ENCODE measurements around the gene IGFBP4. TPM values are rescaled to one million over a fixed set of nuclear protein-coding genes. Genes with fewer than 3 reads are reported as not detected.

The IGFBP4 gene
- total and polyA plus RNA-seq, 10 of the 15 experiments (the other 5 are each of a cell fraction or from before 2014, with no cell fraction given): 2.4 to 22.3 (median 6.6) TPM

DNA sequence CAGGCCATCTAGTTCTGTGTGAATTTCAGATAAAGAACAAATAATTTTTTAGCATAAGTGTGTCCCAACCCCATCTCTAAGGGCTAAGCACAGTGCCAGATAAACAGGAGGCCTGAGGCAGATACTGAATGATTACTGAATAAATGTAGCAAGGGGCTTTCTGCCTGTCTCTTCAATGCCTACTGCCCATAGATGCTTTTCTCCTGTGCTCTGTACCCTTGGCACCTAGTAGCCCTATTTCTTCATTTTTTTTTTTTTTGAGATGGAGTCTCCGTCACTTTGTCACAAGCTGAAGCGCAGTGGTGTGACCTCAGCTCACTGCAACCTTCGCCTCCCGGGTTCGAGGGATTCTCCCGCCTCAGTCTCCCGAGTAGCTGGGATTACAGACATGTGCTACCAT is 25.3 kb downstream of the IGFBP4 start:
- ChIA-PET RAD21 (ENCODE audit: unreplicated experiment) (no interaction called here), SMC1A (ENCODE audit: uncharacterized antibody, unreplicated experiment) (interaction anchor here (1.6 kb wide), 1 partner anchor 18 kb away, joined by 3 read pairs; no protein-coding TSS in a partner anchor), CTCF (interaction anchor here (1.4 to 1.6 kb wide), 2 partner anchors 8 to 25 kb away, joined by 3 to 4 read pairs; no protein-coding TSS in a partner anchor), POLR2A (no interaction called here)
- Histone ChIP-seq H3K4me2 (ENCODE audit: control insufficient read depth, insufficient read depth) (no peak overlapping the region), H2AFZ (ENCODE audit: control insufficient read depth, low read depth, low read length) (no peak overlapping the region), H3K9ac (ENCODE audit: control insufficient read depth, insufficient read depth, low read length) (no peak overlapping the region), H3K27ac (ENCODE audit: control insufficient read depth, insufficient read depth) (no peak overlapping the region), H3K9me3 (replicated peaks; ENCODE audit: control insufficient read depth, insufficient read depth, low read length) (no peaks in the 10 kb centered on the region), H3K79me2 (ENCODE audit: control insufficient read depth, insufficient read depth, low read length) (no peaks in the 10 kb centered on the region), H3K27me3 (replicated peaks in 1 of 2; ENCODE audit: control insufficient read depth in 2 of 2, insufficient read depth in 2 of 2, low read length in 1 of 2) (no peaks in the 10 kb centered on the region), H3K4me3 (no peak overlapping the region), H3K36me3 (ENCODE audit: control insufficient read depth in 2 of 2, insufficient read depth in 2 of 2, low read length in 1 of 2) (no peaks in the 10 kb centered on the region), H3K4me1 (ENCODE audit: control insufficient read depth, insufficient read depth, low read length) (no peaks in the 10 kb centered on the region), H4K20me1 (ENCODE audit: control insufficient read depth, insufficient read depth) (no peaks in the 10 kb centered on the region)
- no peak for ATAC-seq
- DNase-seq (ENCODE audit: low read depth, low spot score): no peak
- in situ Hi-C loops (cut with MboI) (no loop called here), intact Hi-C loops (cut with micrococcal nuclease; ENCODE audit: unreplicated experiment) (no loop called here)
- 50% methylated on average over 7 of the region's 7 CpGs for WGBS (ENCODE audit: insufficient coverage, insufficient replicate concordance, low lambda C conversion rate, missing lambda C conversion rate)
- no TSS peak for BruUV-seq (replicated peaks)
- no peak for FAIRE-seq
- TF ChIP-seq, protein P1, sequence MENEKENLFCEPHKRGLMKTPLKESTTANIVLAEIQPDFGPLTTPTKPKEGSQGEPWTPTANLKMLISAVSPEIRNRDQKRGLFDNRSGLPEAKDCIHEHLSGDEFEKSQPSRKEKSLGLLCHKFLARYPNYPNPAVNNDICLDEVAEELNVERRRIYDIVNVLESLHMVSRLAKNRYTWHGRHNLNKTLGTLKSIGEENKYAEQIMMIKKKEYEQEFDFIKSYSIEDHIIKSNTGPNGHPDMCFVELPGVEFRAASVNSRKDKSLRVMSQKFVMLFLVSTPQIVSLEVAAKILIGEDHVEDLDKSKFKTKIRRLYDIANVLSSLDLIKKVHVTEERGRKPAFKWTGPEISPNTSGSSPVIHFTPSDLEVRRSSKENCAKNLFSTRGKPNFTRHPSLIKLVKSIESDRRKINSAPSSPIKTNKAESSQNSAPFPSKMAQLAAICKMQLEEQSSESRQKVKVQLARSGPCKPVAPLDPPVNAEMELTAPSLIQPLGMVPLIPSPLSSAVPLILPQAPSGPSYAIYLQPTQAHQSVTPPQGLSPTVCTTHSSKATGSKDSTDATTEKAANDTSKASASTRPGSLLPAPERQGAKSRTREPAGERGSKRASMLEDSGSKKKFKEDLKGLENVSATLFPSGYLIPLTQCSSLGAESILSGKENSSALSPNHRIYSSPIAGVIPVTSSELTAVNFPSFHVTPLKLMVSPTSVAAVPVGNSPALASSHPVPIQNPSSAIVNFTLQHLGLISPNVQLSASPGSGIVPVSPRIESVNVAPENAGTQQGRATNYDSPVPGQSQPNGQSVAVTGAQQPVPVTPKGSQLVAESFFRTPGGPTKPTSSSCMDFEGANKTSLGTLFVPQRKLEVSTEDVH (IDR thresholded peaks at IDR 0.05; ENCODE audit: low read depth, partially characterized antibody): no peak
- no peak for TF ChIP-seq ATF7 (IDR thresholded peaks at IDR 0.05; ENCODE audit: low read depth)
- TF ChIP-seq, protein P2, sequence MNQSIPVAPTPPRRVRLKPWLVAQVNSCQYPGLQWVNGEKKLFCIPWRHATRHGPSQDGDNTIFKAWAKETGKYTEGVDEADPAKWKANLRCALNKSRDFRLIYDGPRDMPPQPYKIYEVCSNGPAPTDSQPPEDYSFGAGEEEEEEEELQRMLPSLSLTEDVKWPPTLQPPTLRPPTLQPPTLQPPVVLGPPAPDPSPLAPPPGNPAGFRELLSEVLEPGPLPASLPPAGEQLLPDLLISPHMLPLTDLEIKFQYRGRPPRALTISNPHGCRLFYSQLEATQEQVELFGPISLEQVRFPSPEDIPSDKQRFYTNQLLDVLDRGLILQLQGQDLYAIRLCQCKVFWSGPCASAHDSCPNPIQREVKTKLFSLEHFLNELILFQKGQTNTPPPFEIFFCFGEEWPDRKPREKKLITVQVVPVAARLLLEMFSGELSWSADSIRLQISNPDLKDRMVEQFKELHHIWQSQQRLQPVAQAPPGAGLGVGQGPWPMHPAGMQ (IDR thresholded peaks at IDR 0.05; ENCODE audit: borderline replicate concordance): no peak
- no peak for TF ChIP-seq FOS (IDR thresholded peaks at IDR 0.05; ENCODE audit: borderline replicate concordance, extremely low read depth, insufficient read length)
- TF ChIP-seq, protein P3, sequence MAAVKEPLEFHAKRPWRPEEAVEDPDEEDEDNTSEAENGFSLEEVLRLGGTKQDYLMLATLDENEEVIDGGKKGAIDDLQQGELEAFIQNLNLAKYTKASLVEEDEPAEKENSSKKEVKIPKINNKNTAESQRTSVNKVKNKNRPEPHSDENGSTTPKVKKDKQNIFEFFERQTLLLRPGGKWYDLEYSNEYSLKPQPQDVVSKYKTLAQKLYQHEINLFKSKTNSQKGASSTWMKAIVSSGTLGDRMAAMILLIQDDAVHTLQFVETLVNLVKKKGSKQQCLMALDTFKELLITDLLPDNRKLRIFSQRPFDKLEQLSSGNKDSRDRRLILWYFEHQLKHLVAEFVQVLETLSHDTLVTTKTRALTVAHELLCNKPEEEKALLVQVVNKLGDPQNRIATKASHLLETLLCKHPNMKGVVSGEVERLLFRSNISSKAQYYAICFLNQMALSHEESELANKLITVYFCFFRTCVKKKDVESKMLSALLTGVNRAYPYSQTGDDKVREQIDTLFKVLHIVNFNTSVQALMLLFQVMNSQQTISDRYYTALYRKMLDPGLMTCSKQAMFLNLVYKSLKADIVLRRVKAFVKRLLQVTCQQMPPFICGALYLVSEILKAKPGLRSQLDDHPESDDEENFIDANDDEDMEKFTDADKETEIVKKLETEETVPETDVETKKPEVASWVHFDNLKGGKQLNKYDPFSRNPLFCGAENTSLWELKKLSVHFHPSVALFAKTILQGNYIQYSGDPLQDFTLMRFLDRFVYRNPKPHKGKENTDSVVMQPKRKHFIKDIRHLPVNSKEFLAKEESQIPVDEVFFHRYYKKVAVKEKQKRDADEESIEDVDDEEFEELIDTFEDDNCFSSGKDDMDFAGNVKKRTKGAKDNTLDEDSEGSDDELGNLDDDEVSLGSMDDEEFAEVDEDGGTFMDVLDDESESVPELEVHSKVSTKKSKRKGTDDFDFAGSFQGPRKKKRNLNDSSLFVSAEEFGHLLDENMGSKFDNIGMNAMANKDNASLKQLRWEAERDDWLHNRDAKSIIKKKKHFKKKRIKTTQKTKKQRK (IDR thresholded peaks at IDR 0.05; ENCODE audit: low read depth, low read length): no peak
- no peak for TF ChIP-seq CBX3 (IDR thresholded peaks at IDR 0.05; ENCODE audit: borderline replicate concordance, low read depth)
- TF ChIP-seq, protein P4, sequence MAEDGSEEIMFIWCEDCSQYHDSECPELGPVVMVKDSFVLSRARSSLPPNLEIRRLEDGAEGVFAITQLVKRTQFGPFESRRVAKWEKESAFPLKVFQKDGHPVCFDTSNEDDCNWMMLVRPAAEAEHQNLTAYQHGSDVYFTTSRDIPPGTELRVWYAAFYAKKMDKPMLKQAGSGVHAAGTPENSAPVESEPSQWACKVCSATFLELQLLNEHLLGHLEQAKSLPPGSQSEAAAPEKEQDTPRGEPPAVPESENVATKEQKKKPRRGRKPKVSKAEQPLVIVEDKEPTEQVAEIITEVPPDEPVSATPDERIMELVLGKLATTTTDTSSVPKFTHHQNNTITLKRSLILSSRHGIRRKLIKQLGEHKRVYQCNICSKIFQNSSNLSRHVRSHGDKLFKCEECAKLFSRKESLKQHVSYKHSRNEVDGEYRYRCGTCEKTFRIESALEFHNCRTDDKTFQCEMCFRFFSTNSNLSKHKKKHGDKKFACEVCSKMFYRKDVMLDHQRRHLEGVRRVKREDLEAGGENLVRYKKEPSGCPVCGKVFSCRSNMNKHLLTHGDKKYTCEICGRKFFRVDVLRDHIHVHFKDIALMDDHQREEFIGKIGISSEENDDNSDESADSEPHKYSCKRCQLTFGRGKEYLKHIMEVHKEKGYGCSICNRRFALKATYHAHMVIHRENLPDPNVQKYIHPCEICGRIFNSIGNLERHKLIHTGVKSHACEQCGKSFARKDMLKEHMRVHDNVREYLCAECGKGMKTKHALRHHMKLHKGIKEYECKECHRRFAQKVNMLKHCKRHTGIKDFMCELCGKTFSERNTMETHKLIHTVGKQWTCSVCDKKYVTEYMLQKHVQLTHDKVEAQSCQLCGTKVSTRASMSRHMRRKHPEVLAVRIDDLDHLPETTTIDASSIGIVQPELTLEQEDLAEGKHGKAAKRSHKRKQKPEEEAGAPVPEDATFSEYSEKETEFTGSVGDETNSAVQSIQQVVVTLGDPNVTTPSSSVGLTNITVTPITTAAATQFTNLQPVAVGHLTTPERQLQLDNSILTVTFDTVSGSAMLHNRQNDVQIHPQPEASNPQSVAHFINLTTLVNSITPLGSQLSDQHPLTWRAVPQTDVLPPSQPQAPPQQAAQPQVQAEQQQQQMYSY (CRISPR knock-in tag; IDR thresholded peaks at IDR 0.05): no peak
- no peak for TF ChIP-seq DPF2 (IDR thresholded peaks at IDR 0.05)
- no peak for TF ChIP-seq ETV6 (conservative IDR thresholded peaks at IDR 0.05 in 1 of 2, IDR thresholded peaks at IDR 0.05 in 1 of 2; ENCODE audit: borderline replicate concordance in 1 of 2, low read depth in 1 of 2)
- TF ChIP-seq EZH2 (IDR thresholded peaks at IDR 0.05; ENCODE audit: borderline replicate concordance, control insufficient read depth, low read depth, low read length): no peak
